ENCODE measurements around the gene C6orf136.
A peak's percentile ranks its signal among the peaks of the same experiment; 100 is the strongest.

Gene C6orf136

DNA sequence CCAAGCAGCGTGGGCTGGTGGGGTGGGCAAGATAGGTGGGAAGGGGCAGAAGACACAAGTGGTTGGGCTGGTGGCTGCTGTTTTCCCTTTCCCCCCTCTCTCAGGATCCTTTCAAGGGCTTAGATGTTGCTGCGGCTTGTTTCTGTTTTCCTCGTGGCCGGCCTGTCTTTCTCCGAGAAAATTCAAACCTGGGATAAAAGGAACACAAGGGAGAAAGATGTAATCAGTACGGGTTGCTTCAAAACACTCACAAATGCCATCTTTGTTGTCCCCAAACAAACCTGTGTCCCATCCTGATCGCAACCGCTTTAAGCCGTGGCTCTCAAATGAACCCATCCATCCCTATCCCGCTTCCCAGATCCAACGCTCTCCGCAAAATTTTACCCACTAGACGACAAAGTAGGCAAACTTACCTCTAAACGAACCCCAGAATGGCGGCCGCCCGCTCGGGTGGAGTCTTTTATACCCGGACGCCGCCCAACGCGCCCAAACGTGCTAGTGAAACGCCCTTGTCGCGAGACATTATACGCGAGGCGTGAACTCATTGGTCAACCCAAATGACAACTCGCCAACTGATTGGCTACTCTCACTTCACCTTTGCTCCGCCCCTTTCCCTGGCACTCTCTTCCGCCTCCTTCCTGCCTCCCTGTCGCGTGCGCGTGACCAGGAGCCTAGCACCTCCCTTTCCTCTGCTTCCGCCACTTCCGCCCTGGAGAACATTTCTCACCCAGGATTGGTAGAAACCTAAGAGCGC lies 29.9 kb upstream of the C6orf136 start, which contains the start of gene PPP1R10:
TSS of gene PPP1R10 (minus strand) at position 433 of the 754 bp plus-strand sequence. CDS start 7,299 bp downstream, outside the sequence.
- no CpG with 5 or more reads among the region's 40 CpGs for WGBS (ENCODE audit: insufficient coverage, insufficient read length)
- H3K9me3 ChIP-seq (ENCODE audit: control insufficient read depth, insufficient read depth, low read length), result no peaks in the 10 kb centered on the region
- no peaks in the 10 kb centered on the region for H3K27me3 ChIP-seq (ENCODE audit: control insufficient read depth, insufficient read depth, low read length)
- DNase-seq (ENCODE audit: low read depth, low spot score), result peak; percentile 100
- H3K36me3 ChIP-seq (ENCODE audit: control insufficient read depth, insufficient read depth, low read length), result peaks cover 12% of the 10 kb centered on the region; the same call in 1 of the 2 replicates
- H3K4me3 ChIP-seq (ENCODE audit: low read length), result peak within 1 kb of the TSS; percentile 81
- H3K4me1 ChIP-seq (ENCODE audit: control insufficient read depth, insufficient read depth, low read length), result no peaks in the 10 kb centered on the region; the same call in 1 of the 2 replicates
- H3K27ac ChIP-seq (ENCODE audit: low read length), result peak within 1 kb of the TSS; percentile 1

DNA sequence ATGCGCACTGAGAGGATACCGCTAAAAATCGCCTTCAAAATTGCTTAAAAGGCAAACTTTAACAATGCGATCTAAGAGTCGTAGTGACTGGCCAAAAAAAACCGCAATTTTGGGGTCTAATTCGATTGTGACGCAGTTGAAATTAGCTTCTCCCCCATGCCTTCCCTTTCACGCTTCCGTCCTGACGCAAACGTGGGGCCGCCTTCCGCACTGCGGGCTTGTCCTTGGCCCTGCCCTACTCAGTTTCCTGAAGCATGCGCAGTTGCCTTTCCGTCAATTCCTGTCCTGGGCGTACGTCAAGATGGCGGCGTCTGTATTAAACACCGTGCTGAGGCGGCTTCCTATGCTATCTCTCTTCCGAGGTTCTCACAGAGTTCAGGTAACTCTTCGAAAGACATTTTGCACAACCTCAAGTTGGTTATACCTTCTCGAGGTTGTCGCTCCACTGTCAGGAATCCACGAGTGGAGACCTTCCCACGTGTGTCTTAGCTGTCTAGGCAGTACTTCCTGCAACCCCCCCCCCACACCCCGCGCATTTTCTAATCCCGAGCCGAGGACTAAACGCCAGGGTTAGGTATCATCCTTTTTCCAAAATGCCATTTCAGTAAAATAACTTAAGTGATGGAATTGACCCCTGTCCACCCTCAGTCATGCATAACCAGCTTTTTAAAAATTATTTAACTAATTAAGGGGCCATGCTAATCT lies 29.2 kb upstream of the C6orf136 start, which contains the start of gene MRPS18B:
TSS of gene MRPS18B (plus strand) at position 276 of the 705 bp plus-strand sequence. CDS start at position 302, 26 bp downstream.
- Histone ChIP-seq H3K36me3 (ENCODE audit: control insufficient read depth, insufficient read depth, low read length) (peaks cover 15% of the 10 kb centered on the region; the same call in 1 of the 2 replicates), H3K4me1 (ENCODE audit: control insufficient read depth, insufficient read depth, low read length) (no peaks in the 10 kb centered on the region; the same call in 1 of the 2 replicates), H3K9me3 (ENCODE audit: control insufficient read depth, insufficient read depth, low read length) (no peaks in the 10 kb centered on the region), H3K4me3 (ENCODE audit: low read length) (peak within 1 kb of the TSS; percentile 81), H3K27me3 (ENCODE audit: control insufficient read depth, insufficient read depth, low read length) (no peaks in the 10 kb centered on the region), H3K27ac (ENCODE audit: low read length) (peak within 1 kb of the TSS; percentile 1)
- WGBS (ENCODE audit: insufficient coverage, insufficient read length), result no CpG with 5 or more reads among the region's 34 CpGs
- peak; percentile 94 for DNase-seq (ENCODE audit: low read depth, low spot score)

DNA sequence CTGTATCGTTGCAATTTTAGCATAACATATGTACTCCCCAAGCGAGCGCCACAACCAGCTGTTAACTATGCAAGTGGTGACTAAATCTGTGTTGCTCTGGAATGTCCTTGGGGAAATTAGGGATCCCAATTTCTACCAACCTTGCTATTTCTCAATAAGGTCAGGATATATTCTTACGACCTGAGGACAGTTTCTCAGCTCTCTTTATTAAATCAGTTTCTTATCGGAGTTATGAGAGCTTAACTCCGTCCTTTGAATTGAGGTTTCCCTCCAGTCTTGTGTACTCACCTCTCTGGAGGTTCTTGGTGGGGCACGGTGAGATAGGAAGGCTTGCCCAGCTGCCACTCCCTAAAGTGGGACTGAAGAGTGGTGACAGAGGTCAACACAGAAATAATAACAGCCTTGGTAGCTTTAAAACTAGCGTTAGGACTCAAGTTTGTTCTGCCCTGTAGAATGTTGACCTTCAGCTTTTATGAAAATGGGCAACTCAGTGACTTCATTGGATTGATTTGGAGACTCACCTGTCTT lies 28.6 kb upstream of the C6orf136 start:
- Histone ChIP-seq H3K27me3 (ENCODE audit: control insufficient read depth, insufficient read depth, low read length) (no peaks in the 10 kb centered on the region), H3K4me3 (ENCODE audit: low read length) (peak overlapping the region; percentile 79; the same call in 1 of the 2 replicates), H3K27ac (ENCODE audit: low read length) (no peak overlapping the region), H3K9me3 (ENCODE audit: control insufficient read depth, insufficient read depth, low read length) (no peaks in the 10 kb centered on the region), H3K36me3 (ENCODE audit: control insufficient read depth, insufficient read depth, low read length) (peaks cover 15% of the 10 kb centered on the region; the same call in 1 of the 2 replicates), H3K4me1 (ENCODE audit: control insufficient read depth, insufficient read depth, low read length) (no peaks in the 10 kb centered on the region)
- DNase-seq (ENCODE audit: low read depth, low spot score), result no peak
- WGBS (ENCODE audit: insufficient coverage, insufficient read length), result no CpG with 5 or more reads among the region's 8 CpGs

DNA sequence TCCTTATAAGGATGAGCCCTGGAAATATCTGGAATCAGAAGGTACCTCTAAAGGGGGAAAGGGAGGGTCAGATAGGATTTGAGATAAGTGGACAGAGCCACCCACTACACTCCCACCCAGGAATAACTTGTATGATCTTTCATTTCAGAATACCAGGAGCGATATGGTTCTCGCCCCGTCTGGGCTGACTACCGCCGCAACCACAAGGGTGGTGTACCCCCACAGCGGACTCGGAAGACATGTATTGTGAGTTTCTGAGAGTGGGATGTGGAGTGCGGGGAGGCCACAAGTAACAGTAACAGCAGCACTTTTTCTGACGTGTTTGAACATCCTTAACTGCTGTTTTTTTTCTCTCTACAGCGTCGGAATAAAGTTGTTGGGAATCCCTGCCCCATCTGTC lies 27.4 kb upstream of the C6orf136 start:
- no peak for DNase-seq (ENCODE audit: low read depth, low spot score)
- H3K4me1 ChIP-seq (ENCODE audit: control insufficient read depth, insufficient read depth, low read length), result no peaks in the 10 kb centered on the region
- H3K27ac ChIP-seq (ENCODE audit: low read length), result no peak overlapping the region
- no peaks in the 10 kb centered on the region for H3K27me3 ChIP-seq (ENCODE audit: control insufficient read depth, insufficient read depth, low read length)
- peaks cover 15% of the 10 kb centered on the region; the same call in 1 of the 2 replicates for H3K36me3 ChIP-seq (ENCODE audit: control insufficient read depth, insufficient read depth, low read length)
- WGBS (ENCODE audit: insufficient coverage, insufficient read length), result no CpG with 5 or more reads among the region's 11 CpGs
- H3K9me3 ChIP-seq (ENCODE audit: control insufficient read depth, insufficient read depth, low read length), result no peaks in the 10 kb centered on the region
- H3K4me3 ChIP-seq (ENCODE audit: low read length), result no peak overlapping the region

DNA sequence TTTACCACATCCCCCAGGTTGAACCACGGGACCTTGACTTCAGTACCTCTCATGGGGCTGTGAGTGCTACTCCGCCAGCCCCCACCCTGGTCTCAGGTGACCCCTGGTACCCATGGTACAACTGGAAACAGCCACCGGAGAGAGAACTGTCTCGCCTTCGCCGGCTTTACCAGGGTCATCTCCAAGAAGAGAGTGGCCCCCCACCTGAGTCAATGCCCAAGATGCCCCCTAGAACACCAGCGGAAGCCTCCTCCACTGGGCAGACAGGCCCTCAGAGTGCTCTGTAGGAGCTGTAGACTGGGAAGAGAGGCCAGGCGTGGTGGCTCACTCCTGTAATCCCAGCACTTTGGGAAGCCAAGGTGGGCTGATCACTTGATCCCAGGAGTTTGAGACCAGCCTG lies 21.4 kb upstream of the C6orf136 start:
- no peak for DNase-seq (ENCODE audit: low read depth, low spot score)
- Histone ChIP-seq H3K4me1 (ENCODE audit: control insufficient read depth, insufficient read depth, low read length) (peaks cover 2% of the 10 kb centered on the region; the same call in 1 of the 2 replicates), H3K9me3 (ENCODE audit: control insufficient read depth, insufficient read depth, low read length) (no peaks in the 10 kb centered on the region), H3K36me3 (ENCODE audit: control insufficient read depth, insufficient read depth, low read length) (peaks cover 16% of the 10 kb centered on the region; the same call in 1 of the 2 replicates), H3K27me3 (ENCODE audit: control insufficient read depth, insufficient read depth, low read length) (no peaks in the 10 kb centered on the region), H3K4me3 (ENCODE audit: low read length) (no peak overlapping the region), H3K27ac (ENCODE audit: low read length) (no peak overlapping the region)
- no CpG with 5 or more reads among the region's 8 CpGs for WGBS (ENCODE audit: insufficient coverage, insufficient read length)

DNA sequence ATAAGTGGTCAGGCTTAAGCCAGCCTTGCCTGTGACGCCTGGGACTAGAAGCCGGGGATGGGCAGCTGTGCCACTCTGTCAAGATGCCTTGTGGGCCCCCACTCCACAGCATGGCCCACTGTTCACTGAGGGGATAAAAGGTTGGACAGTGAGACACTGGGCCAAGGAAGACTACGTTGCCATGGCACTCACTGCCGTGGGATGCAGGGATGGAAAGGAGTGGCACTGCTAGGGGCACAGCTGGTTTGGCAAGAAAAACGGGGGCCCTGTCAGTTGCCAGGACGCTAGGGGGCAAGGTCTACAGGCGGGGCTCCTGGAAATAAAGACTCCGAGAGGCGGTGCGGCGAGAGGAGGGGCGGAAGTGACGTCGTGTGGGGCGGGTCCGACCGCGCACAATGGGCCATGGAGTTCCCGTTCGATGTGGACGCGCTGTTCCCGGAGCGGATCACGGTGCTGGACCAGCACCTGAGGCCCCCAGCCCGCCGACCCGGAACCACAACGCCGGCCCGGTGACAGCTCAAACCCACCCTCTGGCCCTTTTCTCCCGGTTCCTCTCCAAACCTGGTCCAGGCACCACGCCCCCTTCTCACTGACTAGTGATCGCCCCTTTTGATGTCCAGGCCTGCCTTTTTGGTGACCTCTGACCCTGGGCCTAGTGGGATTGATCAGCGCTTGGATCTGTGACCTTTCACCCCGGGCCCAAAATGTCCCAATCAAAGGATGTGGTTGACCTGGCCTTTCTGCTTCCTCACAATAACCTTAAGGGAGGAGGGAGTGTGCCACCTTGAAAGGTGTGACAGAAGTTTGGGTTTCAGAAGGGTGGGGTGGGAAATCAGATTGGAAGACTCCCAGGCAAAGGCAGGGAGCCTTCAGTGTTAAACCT lies 20.2 kb upstream of the C6orf136 start, which contains the start of gene ATAT1:
TSS of gene ATAT1 (plus strand) at position 391 of the 883 bp plus-strand sequence.
- Histone ChIP-seq H3K4me1 (ENCODE audit: control insufficient read depth, insufficient read depth, low read length) (peaks cover 2% of the 10 kb centered on the region; the same call in 1 of the 2 replicates), H3K27ac (ENCODE audit: low read length) (no peak within 1 kb of the TSS), H3K4me3 (ENCODE audit: low read length) (peak within 1 kb of the TSS; percentile 75; the same call in 1 of the 2 replicates), H3K27me3 (ENCODE audit: control insufficient read depth, insufficient read depth, low read length) (no peaks in the 10 kb centered on the region), H3K9me3 (ENCODE audit: control insufficient read depth, insufficient read depth, low read length) (no peaks in the 10 kb centered on the region), H3K36me3 (ENCODE audit: control insufficient read depth, insufficient read depth, low read length) (peaks cover 16% of the 10 kb centered on the region; the same call in 1 of the 2 replicates)
- no CpG with 5 or more reads among the region's 36 CpGs for WGBS (ENCODE audit: insufficient coverage, insufficient read length)
- peak; percentile 66 for DNase-seq (ENCODE audit: low read depth, low spot score)

DNA sequence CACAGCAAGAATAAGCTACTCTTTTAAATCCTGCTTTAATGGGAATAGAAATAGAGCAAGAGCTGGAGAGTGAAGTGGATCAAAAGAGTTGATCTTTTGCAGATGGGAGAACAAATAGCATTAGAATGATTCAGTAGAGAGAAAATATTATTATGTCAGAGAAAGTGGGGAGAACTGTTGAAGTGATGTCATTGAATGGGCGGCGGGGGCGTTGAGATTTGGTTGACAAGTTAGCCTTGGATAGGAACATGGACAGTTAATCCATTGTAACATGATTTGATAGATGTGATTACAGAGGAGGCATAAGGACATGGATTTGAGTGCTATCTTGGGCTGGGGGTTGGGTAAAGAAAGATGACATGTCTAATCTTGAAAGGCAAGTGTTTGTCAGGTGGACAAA lies 11.1 kb upstream of the C6orf136 start:
- H3K27ac ChIP-seq (ENCODE audit: low read length), result no peak overlapping the region
- DNase-seq (ENCODE audit: low read depth, low spot score), result no peak
- H3K27me3 ChIP-seq (ENCODE audit: control insufficient read depth, insufficient read depth, low read length), result no peaks in the 10 kb centered on the region
- no peaks in the 10 kb centered on the region for H3K4me1 ChIP-seq (ENCODE audit: control insufficient read depth, insufficient read depth, low read length)
- peaks cover 13% of the 10 kb centered on the region; the same call in 1 of the 2 replicates for H3K36me3 ChIP-seq (ENCODE audit: control insufficient read depth, insufficient read depth, low read length)
- no peaks in the 10 kb centered on the region for H3K9me3 ChIP-seq (ENCODE audit: control insufficient read depth, insufficient read depth, low read length)
- no peak overlapping the region for H3K4me3 ChIP-seq (ENCODE audit: low read length)
- 100% methylated on average over 2 of the region's 3 CpGs for WGBS (ENCODE audit: insufficient coverage, insufficient read length)

DNA sequence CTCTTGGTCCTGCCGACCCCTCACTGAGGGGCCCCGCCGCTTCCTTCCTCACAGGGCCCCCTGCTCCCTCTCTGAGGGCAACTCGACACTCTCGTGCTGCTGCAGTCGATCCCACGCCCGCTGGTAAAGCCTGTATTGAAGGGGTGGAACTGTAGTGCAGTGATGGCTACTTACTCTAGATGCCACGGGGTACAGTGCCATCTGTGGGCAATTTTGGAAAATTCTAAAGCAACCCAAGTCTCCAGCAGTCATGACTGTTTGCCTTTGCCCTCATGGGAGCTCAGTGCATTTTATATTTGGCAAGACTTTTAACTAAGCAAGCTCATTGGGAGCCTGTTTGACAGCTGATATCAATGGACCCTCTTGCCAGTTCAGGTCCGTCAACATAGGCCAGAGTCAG lies 6.5 kb upstream of the C6orf136 start:
- H3K36me3 ChIP-seq (ENCODE audit: control insufficient read depth, insufficient read depth, low read length), result peaks cover 11% of the 10 kb centered on the region; the same call in 1 of the 2 replicates
- no peak for DNase-seq (ENCODE audit: low read depth, low spot score)
- H3K27ac ChIP-seq (ENCODE audit: low read length), result no peak overlapping the region
- H3K4me3 ChIP-seq (ENCODE audit: low read length), result no peak overlapping the region
- H3K4me1 ChIP-seq (ENCODE audit: control insufficient read depth, insufficient read depth, low read length), result no peaks in the 10 kb centered on the region
- WGBS (ENCODE audit: insufficient coverage, insufficient read length), result no CpG with 5 or more reads among the region's 10 CpGs
- H3K9me3 ChIP-seq (ENCODE audit: control insufficient read depth, insufficient read depth, low read length), result no peaks in the 10 kb centered on the region
- no peaks in the 10 kb centered on the region for H3K27me3 ChIP-seq (ENCODE audit: control insufficient read depth, insufficient read depth, low read length)

DNA sequence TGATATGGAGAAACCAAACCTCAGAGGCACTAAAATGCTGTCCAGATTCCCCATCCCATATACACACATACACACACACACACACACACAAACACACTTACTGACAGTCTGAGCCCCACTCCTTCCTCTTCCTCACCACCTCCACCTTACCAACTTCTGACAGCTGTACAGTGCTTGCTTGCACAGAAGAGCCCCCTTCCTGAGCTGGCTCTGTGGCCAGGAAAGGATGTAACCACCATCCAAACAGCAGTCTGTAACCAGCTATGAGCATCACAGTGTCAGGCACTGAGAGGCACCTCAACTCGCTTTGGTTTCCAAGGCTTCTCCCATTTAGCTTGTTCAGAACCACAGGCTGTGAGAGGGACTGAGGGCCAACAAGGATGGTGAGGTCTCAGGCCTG lies 5.9 kb upstream of the C6orf136 start:
- H3K27ac ChIP-seq (ENCODE audit: low read length), result no peak overlapping the region
- no peak for DNase-seq (ENCODE audit: low read depth, low spot score)
- no peaks in the 10 kb centered on the region for H3K9me3 ChIP-seq (ENCODE audit: control insufficient read depth, insufficient read depth, low read length)
- no peaks in the 10 kb centered on the region for H3K27me3 ChIP-seq (ENCODE audit: control insufficient read depth, insufficient read depth, low read length)
- WGBS (ENCODE audit: insufficient coverage, insufficient read length), result no CpG with 5 or more reads among the region's 1 CpG
- H3K4me1 ChIP-seq (ENCODE audit: control insufficient read depth, insufficient read depth, low read length), result no peaks in the 10 kb centered on the region
- no peak overlapping the region for H3K4me3 ChIP-seq (ENCODE audit: low read length)
- peaks cover 11% of the 10 kb centered on the region; the same call in 1 of the 2 replicates for H3K36me3 ChIP-seq (ENCODE audit: control insufficient read depth, insufficient read depth, low read length)

Data from iPS DF 6.9 (cell line).